Subcutaneous abdominal adipose tissue (tissue), 5 donors: Measurements from ENCODE around the gene IL34.

ENCODE experiments used
- H3K27ac ChIP-seq: one replicate; pipeline ENCODE4 v1.7.0; 2013; ENCODE audit warnings: low read depth, mild to moderate bottlenecking, inconsistent platforms, low read length, moderate library complexity
- H3K27me3 ChIP-seq, 5 donors: one replicate each; pipeline ENCODE4 v1.7.0; 2013; ENCODE audit warnings: low read length in 5 of 5, inconsistent platforms in 1 of 5; ENCODE audit not compliant: control insufficient read depth in 5 of 5, insufficient read depth in 4 of 5
- H3K36me3 ChIP-seq, 5 donors: one replicate each; pipeline ENCODE4 v1.7.0; 2013; ENCODE audit warnings: low read length in 5 of 5; ENCODE audit not compliant: control insufficient read depth in 5 of 5, insufficient read depth in 5 of 5
- H3K4me1 ChIP-seq, 5 donors: one replicate each; pipeline ENCODE4 v1.7.0; 2013; ENCODE audit warnings: low read length in 5 of 5, mild to moderate bottlenecking in 3 of 5, moderate library complexity in 1 of 5; ENCODE audit not compliant: control insufficient read depth in 5 of 5, insufficient read depth in 5 of 5
- H3K4me3 ChIP-seq, 5 donors: one replicate each; pipeline ENCODE4 v1.7.0; 2013; ENCODE audit warnings: low read length in 5 of 5, low read depth in 1 of 5
- H3K9ac ChIP-seq, 5 donors: one replicate each; pipeline ENCODE4 v1.7.0; 2013; ENCODE audit warnings: low read length in 5 of 5, mild to moderate bottlenecking in 4 of 5, moderate library complexity in 3 of 5
- H3K9me3 ChIP-seq, 5 donors: one replicate each; pipeline ENCODE4 v1.7.0; 2013; ENCODE audit warnings: low read length in 5 of 5; ENCODE audit not compliant: control insufficient read depth in 5 of 5
- donor health status: healthy.
- donor health status: healthy.
- donor health status: healthy.
- donor health status: healthy.
- donor health status: healthy.

Gene IL34

GRCh38 chr16:70682239-70683145 is 36.1 kb downstream of the IL34 start:
- H3K27ac ChIP-seq: peak overlapping the region; percentile 10
- H3K4me1 ChIP-seq: peaks cover 9 to 64% (median 62%) of the 10 kb centered on the region in 5 donors
- no peaks in the 10 kb centered on the region for H3K27me3 ChIP-seq
- H3K4me3 ChIP-seq: no peak overlapping the region
- H3K36me3 ChIP-seq: peaks cover 0 to 28% (median 18%) of the 10 kb centered on the region in 5 donors
- H3K9ac ChIP-seq: peak overlapping the region in 2 of 5 donors; percentile 55 to 71
- H3K9me3 ChIP-seq: no peaks in the 10 kb centered on the region

GRCh38 chr16:70683146-70683944 is 37.0 kb downstream of the IL34 start:
- Histone ChIP-seq H3K9ac (peak overlapping the region in 2 of 5 donors; percentile 27 to 48), H3K27ac (no peak overlapping the region), H3K27me3 (no peaks in the 10 kb centered on the region), H3K36me3 (peaks cover 0 to 20% (median 10%) of the 10 kb centered on the region in 5 donors), H3K9me3 (no peaks in the 10 kb centered on the region), H3K4me1 (peaks cover 13 to 73% (median 70%) of the 10 kb centered on the region in 5 donors), H3K4me3 (no peak overlapping the region)

GRCh38 chr16:70684146-70685060 is 38.0 kb downstream of the IL34 start:
- H3K36me3 ChIP-seq: peaks cover 0 to 9% (median 0%) of the 10 kb centered on the region in 5 donors
- H3K9ac ChIP-seq: peak overlapping the region in 4 of 5 donors; percentile 64 to 77 (median 69)
- peak overlapping the region; percentile 75 to 80 (median 76) for H3K4me3 ChIP-seq
- no peaks in the 10 kb centered on the region for H3K27me3 ChIP-seq
- peaks cover 15 to 83% (median 81%) of the 10 kb centered on the region in 5 donors for H3K4me1 ChIP-seq
- H3K27ac ChIP-seq: no peak overlapping the region
- H3K9me3 ChIP-seq: no peaks in the 10 kb centered on the region

- Histone ChIP-seq H3K4me1 (peaks cover 17 to 89% (median 87%) of the 10 kb centered on the region in 5 donors), H3K27ac (no peak overlapping the region), H3K9ac (peak overlapping the region in 4 of 5 donors; percentile 68 to 77 (median 69)), H3K4me3 (peak overlapping the region; percentile 75 to 80 (median 76)), H3K36me3 (peaks cover 0 to 5% (median 0%) of the 10 kb centered on the region in 5 donors), H3K9me3 (no peaks in the 10 kb centered on the region), H3K27me3 (no peaks in the 10 kb centered on the region)
Measured at GRCh38 chr16:70685061-70685937, 38.9 kb downstream of the IL34 start.

- peaks cover 0 to 3% (median 0%) of the 10 kb centered on the region in 5 donors for H3K36me3 ChIP-seq
- no peaks in the 10 kb centered on the region for H3K9me3 ChIP-seq
- peak within 1 kb of the TSS; percentile 75 to 80 (median 76) for H3K4me3 ChIP-seq
- H3K27ac ChIP-seq: peak within 1 kb of the TSS; percentile 75
- H3K27me3 ChIP-seq: no peaks in the 10 kb centered on the region
- H3K9ac ChIP-seq: peak within 1 kb of the TSS in 4 of 5 donors; percentile 68 to 77 (median 72)
- H3K4me1 ChIP-seq: peaks cover 19 to 92% (median 87%) of the 10 kb centered on the region in 5 donors
Measured at GRCh38 chr16:70685938-70686375, 39.6 kb downstream of the IL34 start, which contains the start of gene MTSS2. TSS of gene MTSS2 (minus strand) at chr16:70686053. CDS start at chr16:70685791, 262 bp downstream.

- Histone ChIP-seq H3K36me3 (peaks cover 0 to 3% (median 0%) of the 10 kb centered on the region in 5 donors), H3K9ac (peak overlapping the region in 3 of 5 donors; percentile 33 to 73 (median 68)), H3K9me3 (no peaks in the 10 kb centered on the region), H3K4me1 (peaks cover 20 to 92% (median 87%) of the 10 kb centered on the region in 5 donors), H3K27me3 (no peaks in the 10 kb centered on the region), H3K27ac (peak overlapping the region; percentile 75), H3K4me3 (peak overlapping the region in 4 of 5 donors; percentile 39 to 78 (median 50))
Measured at GRCh38 chr16:70686376-70687101, 40.2 kb downstream of the IL34 start.

GRCh38 chr16:70687102-70687511 is 40.7 kb downstream of the IL34 start:
- Histone ChIP-seq H3K9me3 (no peaks in the 10 kb centered on the region), H3K4me1 (peaks cover 23 to 92% (median 87%) of the 10 kb centered on the region in 5 donors), H3K27me3 (no peaks in the 10 kb centered on the region), H3K9ac (no peak overlapping the region), H3K36me3 (peaks cover 0 to 3% (median 0%) of the 10 kb centered on the region in 5 donors), H3K4me3 (no peak overlapping the region), H3K27ac (peak overlapping the region; percentile 75)

GRCh38 chr16:70687671-70688245 is 41.4 kb downstream of the IL34 start:
- Histone ChIP-seq H3K4me1 (peaks cover 25 to 92% (median 87%) of the 10 kb centered on the region in 5 donors), H3K27me3 (no peaks in the 10 kb centered on the region), H3K4me3 (no peak overlapping the region), H3K27ac (peak overlapping the region; percentile 75), H3K9me3 (no peaks in the 10 kb centered on the region), H3K36me3 (peaks cover 0 to 7% (median 0%) of the 10 kb centered on the region in 5 donors), H3K9ac (peak overlapping the region in 1 of 5 donors; percentile 10)
